OCI-LY7 (cell line): Measurements from ENCODE around the gene RAPGEF4. TPM values are rescaled to one million over a fixed set of nuclear protein-coding genes. Genes with fewer than 3 reads are reported as not detected.

Experiments
- BruUV-seq: library from RNA; stranded (reverse); fragments of 400-500 nt; replicated peaks from 2 replicates; lab custom pipeline; 2021; lab: Mats Ljungman, UMichigan
- CTCF ChIA-PET: fragments of 300-600 bp; sonication (Branson Sonifier 250); formaldehyde crosslinking; loops from one replicate; lab custom pipeline; 2022; ENCODE audit warnings: antibody characterized with exemption; ENCODE audit not compliant: unreplicated experiment; lab: Charles Lee
- POLR2A ChIA-PET: fragments of 300-600 bp; sonication (Branson Sonifier 250); formaldehyde crosslinking; loops from one replicate; lab custom pipeline; 2022; ENCODE audit warnings: antibody characterized with exemption; lab: Charles Lee
- DNase-seq: peaks from one replicate; pipeline ENCODE4 v3.0.0-alpha.2; 2015; ENCODE audit warnings: low spot score
- H2AFZ ChIP-seq: fragments of 200-600 bp; sonication (generic), shearing (Covaris generic); 2 replicates; pipeline ENCODE4 v1.6.1; 2014; ENCODE audit warnings: mild to moderate bottlenecking, antibody characterized with exemption, low read length, moderate library complexity
- H3K27ac ChIP-seq: fragments of 200-600 bp; sonication (generic); 2 replicates; pipeline ENCODE4 v1.5.1; 2014; ENCODE audit warnings: mixed run types, low read depth, mild to moderate bottlenecking, moderate library complexity, low read length, inconsistent platforms; ENCODE audit not compliant: poor library complexity, severe bottlenecking
- H3K36me3 ChIP-seq: fragments of 200-600 bp; sonication (generic); 2 replicates; pipeline ENCODE4 v1.6.1; 2014; ENCODE audit warnings: mild to moderate bottlenecking, antibody characterized with exemption, low read length, moderate library complexity, mixed read lengths; ENCODE audit not compliant: insufficient read depth
- H3K4me1 ChIP-seq: fragments of 200-600 bp; sonication (generic); 2 replicates; pipeline ENCODE4 v1.5.1; 2014; ENCODE audit warnings: mild to moderate bottlenecking, low read length; ENCODE audit not compliant: insufficient read depth, poor library complexity, severe bottlenecking
- H3K4me2 ChIP-seq: fragments of 200-600 bp; sonication (generic); 2 replicates; pipeline ENCODE4 v1.6.1; 2014; ENCODE audit warnings: mild to moderate bottlenecking, low read length
- H3K4me3 ChIP-seq: fragments of 200-600 bp; sonication (generic); 2 replicates; pipeline ENCODE4 v1.5.1; 2014; ENCODE audit warnings: mild to moderate bottlenecking, low read depth, low read length; ENCODE audit not compliant: poor library complexity, severe bottlenecking
- H3K79me2 ChIP-seq: fragments of 200-600 bp; sonication (generic); 2 replicates; pipeline ENCODE4 v1.6.1; 2016; ENCODE audit warnings: low read depth, mild to moderate bottlenecking, low read length, moderate library complexity, mixed read lengths; ENCODE audit not compliant: insufficient read depth
- H3K9me2 ChIP-seq: fragments of 200-600 bp; sonication (generic); 2 replicates; pipeline ENCODE4 v1.6.1; 2016; ENCODE audit warnings: mild to moderate bottlenecking, low read length, mixed read lengths; ENCODE audit not compliant: insufficient read depth
- H3K9me3 ChIP-seq: fragments of 200-600 bp; sonication (generic); 2 replicates; pipeline ENCODE4 v1.6.1; 2014; ENCODE audit warnings: mild to moderate bottlenecking, mixed run types, low read length, mixed read lengths
- H4K20me1 ChIP-seq: fragments of 200-600 bp; sonication (generic); 2 replicates; pipeline ENCODE4 v1.6.1; 2014; ENCODE audit warnings: mild to moderate bottlenecking, antibody characterized with exemption, low read length, moderate library complexity, mixed read lengths; ENCODE audit not compliant: insufficient read depth
- EZH2phosphoT487 ChIP-seq: fragments of 200-600 bp; sonication (generic); IDR thresholded peaks from 2 replicates; pipeline ENCODE4 v1.6.1; 2018; ENCODE audit warnings: low read depth, borderline replicate concordance, mild to moderate bottlenecking, mixed run types, antibody characterized with exemption, low read length, moderate library complexity, mixed read lengths
- intact Hi-C: fragments of 100-400 bp; cut with micrococcal nuclease; formaldehyde crosslinking; loops from one replicate; pipeline ENCODE4 v1.10.0; 2022; ENCODE audit not compliant: unreplicated experiment
- small RNA-seq: library from RNA; depleted of rRNA; stranded (forward); fragments of <200 nt; gene quantifications from one replicate; pipeline ENCODE3, GENCODE V24; 2014
- total RNA-seq, 2 experiments: library from RNA; depleted of rRNA in 1 of 2; stranded (reverse); fragments of >200 nt in 1 of 2; shearing (Covaris generic) in 1 of 2; gene quantifications; 2 replicates each; pipeline ENCODE4 v1.2.3, GENCODE V29; 2014 to 2022
- TF ChIP-seq, protein P1 (sequence below): fragments of 200-600 bp; sonication (generic); conservative IDR thresholded peaks from 2 replicates; pipeline ENCODE4 v1.5.1; 2014; ENCODE audit warnings: mild to moderate bottlenecking, antibody characterized with exemption, low read length, moderate library complexity, mixed read lengths

RAPGEF4 gene
- total RNA-seq, 2 experiments from 2014 or later, result 0.22 to 0.55 TPM

DNA sequence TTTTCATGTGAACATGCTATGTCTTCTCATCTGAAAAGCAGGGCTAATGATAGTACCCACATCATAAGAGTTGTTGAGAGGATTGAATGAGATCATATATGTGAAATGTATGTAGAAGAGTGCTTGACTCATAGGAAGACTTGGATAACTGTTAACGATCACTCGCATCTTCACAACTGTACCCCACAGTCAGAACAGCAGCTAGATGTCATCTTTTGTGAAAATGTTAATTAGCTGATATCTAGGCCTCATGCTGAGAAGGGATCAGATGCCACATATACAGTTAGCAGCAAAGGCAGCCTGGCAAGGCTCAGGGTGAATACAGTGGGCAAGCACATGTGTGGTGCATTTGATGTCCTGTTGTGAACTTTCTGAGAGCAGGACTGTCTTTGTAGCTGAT, 364.2 kb downstream of the RAPGEF4 start:
- H3K79me2 ChIP-seq, result no peaks in the 10 kb centered on the region
- H3K36me3 ChIP-seq, result no peaks in the 10 kb centered on the region
- H3K9me3 ChIP-seq, result no peaks in the 10 kb centered on the region
- H3K27ac ChIP-seq, result no peak overlapping the region
- no peak overlapping the region for H2AFZ ChIP-seq
- H3K9me2 ChIP-seq, result no peaks in the 10 kb centered on the region
- TF ChIP-seq, protein P1, sequence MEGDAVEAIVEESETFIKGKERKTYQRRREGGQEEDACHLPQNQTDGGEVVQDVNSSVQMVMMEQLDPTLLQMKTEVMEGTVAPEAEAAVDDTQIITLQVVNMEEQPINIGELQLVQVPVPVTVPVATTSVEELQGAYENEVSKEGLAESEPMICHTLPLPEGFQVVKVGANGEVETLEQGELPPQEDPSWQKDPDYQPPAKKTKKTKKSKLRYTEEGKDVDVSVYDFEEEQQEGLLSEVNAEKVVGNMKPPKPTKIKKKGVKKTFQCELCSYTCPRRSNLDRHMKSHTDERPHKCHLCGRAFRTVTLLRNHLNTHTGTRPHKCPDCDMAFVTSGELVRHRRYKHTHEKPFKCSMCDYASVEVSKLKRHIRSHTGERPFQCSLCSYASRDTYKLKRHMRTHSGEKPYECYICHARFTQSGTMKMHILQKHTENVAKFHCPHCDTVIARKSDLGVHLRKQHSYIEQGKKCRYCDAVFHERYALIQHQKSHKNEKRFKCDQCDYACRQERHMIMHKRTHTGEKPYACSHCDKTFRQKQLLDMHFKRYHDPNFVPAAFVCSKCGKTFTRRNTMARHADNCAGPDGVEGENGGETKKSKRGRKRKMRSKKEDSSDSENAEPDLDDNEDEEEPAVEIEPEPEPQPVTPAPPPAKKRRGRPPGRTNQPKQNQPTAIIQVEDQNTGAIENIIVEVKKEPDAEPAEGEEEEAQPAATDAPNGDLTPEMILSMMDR, result no peak
- TF ChIP-seq EZH2phosphoT487, result no peak
- H4K20me1 ChIP-seq, result no peaks in the 10 kb centered on the region
- DNase-seq, result no peak
- H3K4me2 ChIP-seq, result no peak overlapping the region
- no TSS peak for BruUV-seq
- H3K4me1 ChIP-seq, result no peaks in the 10 kb centered on the region
- ChIA-PET POLR2A (no interaction called here), CTCF (no interaction called here)
- H3K4me3 ChIP-seq, result no peak overlapping the region
- intact Hi-C loops, result no loop called here

DNA sequence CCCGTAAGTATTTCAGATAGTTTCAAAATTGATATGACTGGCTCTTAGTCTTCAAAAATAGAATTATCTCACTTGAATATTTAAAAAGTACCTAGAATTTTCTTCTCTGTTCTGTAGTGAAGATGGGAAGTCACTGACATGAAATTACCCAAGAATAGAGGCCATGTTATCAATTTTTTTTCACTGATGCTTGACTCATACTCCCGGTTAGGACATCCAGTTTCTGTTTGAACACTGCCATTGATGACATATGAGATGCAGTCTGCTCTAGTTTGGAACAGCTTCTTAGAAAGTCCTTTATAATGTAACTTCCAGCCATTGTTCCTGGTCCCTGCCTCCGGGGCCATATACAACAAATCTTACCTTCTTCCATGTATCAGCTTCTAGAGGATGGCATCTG, 366.0 kb downstream of the RAPGEF4 start:
- Histone ChIP-seq H3K27ac (no peak overlapping the region), H3K4me3 (no peak overlapping the region), H2AFZ (no peak overlapping the region), H3K36me3 (no peaks in the 10 kb centered on the region), H4K20me1 (no peaks in the 10 kb centered on the region), H3K9me2 (no peaks in the 10 kb centered on the region), H3K9me3 (no peaks in the 10 kb centered on the region), H3K4me1 (no peaks in the 10 kb centered on the region), H3K4me2 (no peak overlapping the region), H3K79me2 (no peaks in the 10 kb centered on the region)
- no peak for TF ChIP-seq EZH2phosphoT487
- TF ChIP-seq, protein P1, result no peak
- CTCF ChIA-PET, result no interaction called here
- POLR2A ChIA-PET, result interaction anchor here (0.5 kb wide), 1 partner anchor 348 kb away, joined by 3 read pairs; no protein-coding TSS in a partner anchor
- intact Hi-C loops, result no loop called here
- no peak for DNase-seq
- no TSS peak for BruUV-seq

Small RNAs within 50 kb of the gene (small RNA-seq; reads per million reads assigned to genes)
- gene RF01210, result not detected

Other genes with a start within 250 kb of the RAPGEF4 start
- 26.0 and 29.3 TPM in 2 replicates for gene PDK1, start 179.8 kb upstream of the RAPGEF4 start, total RNA-seq (2014; rRNA removed; shearing (Covaris generic))
- gene PDK1, start 179.8 kb upstream of the RAPGEF4 start, total RNA-seq (2022), result 42.4 and 43.8 TPM in 2 replicates